Brain pericyte (primary cell): Measurements from ENCODE around the gene MZB1.
"Not testable (repeated sequence)": the region's sequence is repeated elsewhere in the genome, so short reads cannot be mapped to it uniquely, and the experiment has no call there.

Experiments
- DNase-seq: peaks from one replicate; pipeline ENCODE4 v3.0.0-alpha.2; 2012; ENCODE audit warnings: low read depth, low spot score

The MZB1 gene

GRCh38 chr5:139378101-139378825 lies 11.4 kb downstream of the MZB1 start:
- DNase-seq, result no peak

DNA sequence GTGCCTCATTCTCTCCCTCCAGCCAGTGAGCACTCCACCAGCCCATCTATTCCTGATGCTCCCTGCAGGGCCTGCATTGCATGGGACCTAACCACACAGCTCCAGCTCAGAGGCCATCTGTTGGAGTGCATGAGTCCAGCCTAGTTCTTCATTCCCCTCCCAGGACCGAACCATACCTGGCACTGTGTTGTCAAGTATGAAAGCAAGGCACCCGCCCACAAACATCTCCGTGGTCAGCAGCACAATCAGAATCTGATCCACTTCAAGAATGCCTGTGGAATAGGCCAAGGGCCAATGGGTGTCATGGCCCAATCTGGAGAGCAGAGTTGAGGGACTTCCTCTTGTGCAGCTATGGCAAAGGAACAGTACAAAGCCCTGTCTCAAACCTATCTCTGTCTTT lies 12.5 kb downstream of the MZB1 start:
- DNase-seq, result no peak

DNA sequence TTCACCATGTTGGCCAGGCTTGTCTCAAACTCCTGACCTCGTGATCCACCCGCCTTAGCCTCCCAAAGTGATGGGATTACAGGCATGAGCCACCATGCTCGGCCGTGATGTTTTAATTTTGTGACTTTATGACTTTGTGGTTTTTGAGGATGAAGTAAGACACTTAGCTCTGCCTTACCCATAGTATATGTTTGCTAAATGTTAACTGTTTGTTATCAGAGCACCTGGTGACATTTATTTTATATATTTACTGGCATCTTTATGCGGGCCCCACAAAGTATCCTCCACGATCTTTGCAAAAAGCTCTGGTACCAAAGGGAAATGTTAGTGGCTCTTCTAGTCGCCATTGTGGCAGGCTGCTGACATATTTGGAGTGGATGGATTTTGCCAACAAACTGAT lies 13.3 kb downstream of the MZB1 start:
- DNase-seq, result no peak

DNA sequence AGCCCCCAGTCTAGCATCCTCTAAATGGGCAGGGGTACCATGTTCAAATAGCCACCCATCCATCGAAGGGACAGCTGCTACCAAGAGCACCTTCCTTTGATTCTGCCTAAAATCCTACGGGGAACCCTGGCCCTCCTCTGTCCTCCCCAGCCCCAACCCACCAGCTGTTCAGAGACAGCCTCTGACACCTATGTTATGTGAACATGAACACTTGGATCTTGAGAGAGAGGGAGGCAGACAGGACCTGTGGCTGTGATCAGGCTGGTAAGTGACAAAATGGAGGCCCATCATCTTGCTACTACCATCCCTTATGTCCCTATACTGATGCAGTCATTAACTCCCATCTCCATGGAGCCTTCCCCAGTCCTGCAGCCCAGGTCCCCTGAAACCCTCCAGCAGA lies 14.8 kb downstream of the MZB1 start:
- DNase-seq, result no peak

DNA sequence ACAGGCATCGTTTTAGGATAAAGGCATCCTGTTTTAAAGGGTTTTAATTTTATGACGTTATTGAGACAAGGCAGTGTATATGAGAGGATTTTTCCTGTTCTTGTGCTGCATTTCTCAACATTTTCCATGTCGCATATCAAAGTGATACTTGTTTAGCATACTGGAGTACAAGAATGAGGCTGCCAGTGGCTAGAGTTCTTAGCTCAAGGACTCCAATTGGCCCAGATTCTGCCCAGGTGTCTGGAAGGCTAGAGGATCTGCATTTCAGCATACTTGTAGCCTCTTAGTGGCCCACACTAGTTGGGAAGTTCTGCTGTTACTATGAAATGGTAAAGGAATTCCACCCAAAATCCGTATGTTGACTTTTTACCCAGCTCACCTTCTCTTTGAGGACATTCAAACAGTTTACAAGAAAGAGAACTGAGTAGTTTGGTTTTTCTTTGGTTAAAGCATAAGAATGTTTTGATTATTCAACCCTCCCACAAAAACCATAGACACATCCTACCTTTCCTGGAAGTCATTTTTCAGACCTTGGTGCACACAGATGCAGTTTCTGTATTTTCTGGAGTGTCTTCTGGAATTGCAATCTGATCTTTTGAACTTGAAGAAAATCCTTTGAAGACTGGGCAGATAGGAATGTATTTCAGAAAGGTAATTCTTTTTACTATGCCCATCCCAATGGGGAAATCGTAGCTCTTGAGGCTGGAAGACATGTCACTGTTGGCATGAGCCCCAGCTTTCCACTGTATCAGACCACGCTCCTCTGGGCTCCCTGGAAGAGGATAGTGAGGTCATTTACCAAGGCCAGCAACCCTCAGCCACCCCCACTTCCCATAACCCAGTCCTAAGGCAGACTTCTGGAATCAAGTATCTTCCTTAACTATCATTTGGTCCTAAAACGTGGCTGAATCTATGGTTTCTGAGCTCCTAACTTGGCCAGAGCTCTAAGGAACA lies 18.0 kb downstream of the MZB1 start:
- no peak for DNase-seq

GRCh38 chr5:139369181-139369580 lies 20.5 kb downstream of the MZB1 start:
- peak; percentile 68 for DNase-seq

GRCh38 chr5:139368613-139369012 lies 21.1 kb downstream of the MZB1 start:
- no peak for DNase-seq

DNA sequence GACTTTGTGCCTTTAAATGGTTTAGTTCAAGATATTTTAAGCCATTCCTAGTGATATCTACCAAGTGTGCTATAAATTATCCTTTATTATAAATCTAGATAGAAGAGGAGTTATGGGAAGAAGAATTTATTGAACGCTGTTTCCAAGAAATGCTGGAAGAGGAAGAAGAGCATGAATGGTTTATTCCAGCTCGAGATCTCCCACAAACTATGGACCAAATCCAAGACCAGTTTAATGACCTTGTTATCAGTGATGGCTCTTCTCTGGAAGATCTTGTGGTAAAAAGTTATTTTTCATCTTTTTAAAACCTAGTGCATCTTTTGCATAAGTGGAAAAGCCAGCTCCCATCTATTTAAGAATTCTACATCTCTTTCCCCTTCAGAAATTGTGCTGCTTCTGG lies 25.2 kb downstream of the MZB1 start:
- DNase-seq, result no peak

DNA sequence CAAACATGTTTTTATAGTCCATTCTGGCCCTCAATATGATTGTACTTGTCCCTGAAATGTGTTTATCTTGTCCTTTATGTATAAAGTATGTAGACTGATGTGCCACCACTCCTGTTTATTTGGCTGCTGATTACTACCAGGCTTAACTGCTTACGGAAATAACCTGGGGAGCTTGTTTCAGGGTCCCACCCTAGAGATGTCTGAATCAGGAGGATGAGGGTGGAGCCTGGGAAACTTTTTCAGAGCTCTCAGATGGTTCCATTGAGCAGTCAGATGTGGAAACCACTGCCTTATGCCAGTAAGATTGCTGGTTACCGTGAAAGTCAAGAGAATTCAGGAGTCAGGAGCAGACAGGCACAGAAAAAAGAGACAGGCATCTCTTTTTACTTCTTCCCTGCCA lies 25.8 kb downstream of the MZB1 start:
- no peak for DNase-seq

- DNase-seq, result no peak
Measured at GRCh38 chr5:139361835-139362429, 27.8 kb downstream of the MZB1 start.

GRCh38 chr5:139360384-139360783 lies 29.3 kb downstream of the MZB1 start:
- DNase-seq, result no peak

GRCh38 chr5:139358064-139358463 lies 31.6 kb downstream of the MZB1 start:
- no peak for DNase-seq

DNA sequence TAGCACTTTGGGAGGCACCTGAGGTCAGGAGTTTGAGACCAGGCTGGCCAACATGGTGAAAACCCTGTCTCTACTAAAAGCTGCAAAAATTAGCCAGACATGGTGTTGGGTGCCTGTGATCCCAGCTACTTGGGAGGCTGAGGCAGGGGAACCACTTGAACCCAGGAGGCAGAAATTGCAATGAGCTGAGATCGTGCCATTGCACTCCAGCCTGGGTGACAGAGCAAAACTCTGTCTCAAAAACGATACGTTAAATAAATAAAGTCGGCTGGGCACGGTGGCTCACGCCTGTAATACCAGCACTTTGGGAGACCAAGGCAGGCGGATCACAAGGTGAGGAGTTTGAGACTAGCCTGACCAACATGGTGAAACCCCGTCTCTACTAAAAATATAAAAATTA lies 33.8 kb downstream of the MZB1 start:
- not testable (repeated sequence) for DNase-seq

- DNase-seq, result no peak
Measured at GRCh38 chr5:139354186-139354585, 35.5 kb downstream of the MZB1 start.

DNA sequence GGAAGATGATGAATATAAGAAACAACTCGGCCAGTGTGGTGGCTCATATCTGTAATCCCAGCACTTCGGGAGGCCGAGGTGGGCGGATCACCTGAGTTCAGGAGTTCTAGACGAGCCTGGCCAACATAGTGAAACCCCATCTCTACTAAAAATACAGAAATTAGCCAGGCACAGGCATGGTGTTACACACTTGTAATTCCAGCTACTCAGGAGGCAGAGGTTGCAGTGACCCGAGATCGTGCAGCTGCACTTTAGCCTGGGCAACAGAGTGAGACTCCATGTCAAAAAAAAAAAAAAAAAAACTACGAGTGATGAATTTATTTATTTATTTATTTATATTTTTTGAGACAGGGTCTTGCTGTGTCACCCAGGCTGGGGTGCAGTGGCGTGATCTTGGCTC lies 41.9 kb downstream of the MZB1 start:
- DNase-seq, result not testable (repeated sequence)

DNA sequence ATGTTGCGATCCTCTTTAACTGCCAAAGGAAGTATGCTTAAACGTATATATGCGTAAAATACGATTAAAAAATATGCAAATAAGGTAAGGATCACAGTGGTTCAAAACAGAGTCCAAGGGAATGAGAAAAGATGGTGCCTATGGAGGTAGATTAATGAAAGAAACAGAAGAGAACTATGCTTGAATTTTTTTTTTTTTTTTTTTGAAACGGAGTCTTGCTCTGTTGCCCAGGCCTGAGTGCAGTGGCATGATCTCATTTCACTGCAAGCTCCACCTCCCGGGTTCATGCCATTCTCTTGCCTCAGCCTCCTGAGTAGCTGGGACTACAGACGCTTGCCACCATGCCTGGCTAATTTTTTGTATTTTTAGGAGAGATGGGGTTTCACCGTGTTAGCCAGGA lies 44.3 kb downstream of the MZB1 start:
- not testable (repeated sequence) for DNase-seq

- DNase-seq, result no peak
Measured at GRCh38 chr5:139344177-139344576, 45.5 kb downstream of the MZB1 start.

GRCh38 chr5:139343476-139343875 lies 46.2 kb downstream of the MZB1 start:
- no peak for DNase-seq

DNA sequence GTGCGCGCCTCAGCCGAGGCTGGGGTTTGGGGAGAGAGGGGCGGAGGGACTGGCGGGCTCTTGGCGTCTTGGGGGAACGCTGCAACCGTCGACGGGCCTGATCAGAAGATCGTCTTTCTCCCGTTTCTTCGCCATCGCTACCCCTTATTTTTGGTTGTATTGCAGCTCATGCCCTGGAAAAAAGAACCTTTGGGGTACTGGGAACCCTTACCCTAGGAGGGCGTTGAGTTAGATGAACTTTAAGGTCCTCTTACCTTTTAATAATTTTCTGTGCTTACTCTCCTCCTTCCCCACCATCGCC lies 47.3 kb downstream of the MZB1 start:
- no peak for DNase-seq

- peak; percentile 91 for DNase-seq
Measured at GRCh38 chr5:139341689-139342422, 47.9 kb downstream of the MZB1 start, which contains the start of gene PAIP2. TSS of gene PAIP2 (plus strand) at chr5:139341854. CDS start at chr5:139363785, 21,931 bp downstream.

DNA sequence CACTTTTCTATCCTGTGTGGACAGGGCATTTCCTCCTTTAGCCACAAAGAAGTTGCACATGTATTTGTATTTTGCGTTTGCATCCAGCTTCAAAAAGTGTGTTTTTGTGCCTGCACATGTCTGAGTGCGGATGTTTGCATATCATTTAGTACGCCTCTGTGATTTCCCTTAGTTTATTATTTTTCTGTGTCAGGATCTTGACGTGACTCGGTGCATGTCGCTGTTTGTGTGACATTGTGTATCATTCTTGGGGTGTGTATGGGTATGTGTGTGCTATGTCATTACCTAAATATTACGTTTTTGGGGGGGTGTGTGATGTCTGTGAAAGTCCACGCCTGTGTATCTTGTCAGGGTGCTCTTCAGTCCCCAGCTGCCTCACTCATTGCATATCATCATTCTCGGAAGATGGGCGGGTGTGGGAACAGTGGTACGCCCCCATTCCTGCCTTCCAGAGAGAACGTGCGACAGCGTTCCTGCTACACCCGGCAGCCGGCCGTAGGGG lies 48.5 kb downstream of the MZB1 start:
- no peak for DNase-seq

DNA sequence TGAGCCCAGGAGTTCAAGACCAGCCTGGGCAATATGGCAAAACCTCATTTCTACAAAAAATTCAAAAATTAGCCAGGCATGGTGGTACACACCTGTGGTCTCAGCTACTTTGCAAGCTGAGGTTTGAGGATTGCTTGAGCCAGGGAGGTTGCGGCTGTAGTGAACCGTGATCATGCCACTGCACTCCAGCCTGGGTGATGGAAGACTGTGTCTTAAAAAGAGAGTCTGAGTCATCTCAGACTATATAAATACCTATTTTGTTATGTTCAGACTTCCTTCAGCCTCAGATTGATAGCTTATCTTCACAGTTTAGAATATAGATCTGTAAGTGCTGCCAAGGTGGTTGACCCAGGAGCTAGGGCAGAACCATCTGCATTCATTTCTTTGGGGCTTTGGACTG lies 49.7 kb downstream of the MZB1 start:
- no peak for DNase-seq
